Cardiac muscle cell (in vitro differentiated cells and primary cell): Measurements from ENCODE around the gene TM4SF20. TPM values are rescaled to one million over a fixed set of nuclear protein-coding genes. Genes with fewer than 3 reads are reported as not detected.
A peak's percentile ranks its signal among the peaks of the same experiment; 100 is the strongest.

ENCODE experiments used
- DNase-seq, 2 donors: peaks; one replicate each; pipeline versions ENCODE4 v3.0.0 to v3.0.0-alpha.2; 2010 to 2017; ENCODE audit warnings: low read depth in 1 of 2, low spot score in 1 of 2
- H3K27ac ChIP-seq: fragments of 200-600 bp; sonication (generic); 2 replicates; pipeline ENCODE4 v1.5.1; 2016
- H3K27me3 ChIP-seq: fragments of 200-600 bp; sonication (generic); 2 replicates; pipeline ENCODE4 v1.6.0; 2016; ENCODE audit warnings: control low read depth
- H3K36me3 ChIP-seq: fragments of 200-600 bp; sonication (generic); 2 replicates; pipeline ENCODE4 v1.5.1; 2016; ENCODE audit warnings: control low read depth
- H3K4me1 ChIP-seq: fragments of 200-600 bp; sonication (generic); 2 replicates; pipeline ENCODE4 v1.8.1; 2017; ENCODE audit warnings: low read depth, mild to moderate bottlenecking, mixed run types
- H3K4me3 ChIP-seq: fragments of 200-600 bp; sonication (generic); 2 replicates; pipeline ENCODE4 v1.5.1; 2016; ENCODE audit warnings: mild to moderate bottlenecking
- H3K9me3 ChIP-seq: fragments of 200-600 bp; sonication (generic); 2 replicates; pipeline ENCODE4 v1.5.1; 2017; ENCODE audit warnings: low read depth, mild to moderate bottlenecking, control low read depth
- polyA plus RNA-seq: library from polyadenylated mRNA; unstranded; fragments of >200 nt; fragmentation: Nextera tagmentation; extraction: Ambion mirVana; gene quantifications from 2 replicates; pipeline ENCODE4 v1.2.1, GENCODE V29; 2016
- total RNA-seq: library from RNA; depleted of rRNA; stranded (reverse); fragments of >200 nt; gene quantifications from 2 replicates; pipeline ENCODE4 v1.2.3, GENCODE V29; 2016
- TF ChIP-seq, protein P1 (sequence below): IDR thresholded peaks from 2 replicates; pipeline ENCODE4 v1.5.1; 2012; ENCODE audit warnings: low read depth, mild to moderate bottlenecking, low read length

TM4SF20 gene, protein sequence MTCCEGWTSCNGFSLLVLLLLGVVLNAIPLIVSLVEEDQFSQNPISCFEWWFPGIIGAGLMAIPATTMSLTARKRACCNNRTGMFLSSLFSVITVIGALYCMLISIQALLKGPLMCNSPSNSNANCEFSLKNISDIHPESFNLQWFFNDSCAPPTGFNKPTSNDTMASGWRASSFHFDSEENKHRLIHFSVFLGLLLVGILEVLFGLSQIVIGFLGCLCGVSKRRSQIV
- total RNA-seq (not detected in 2 replicates), polyA plus RNA-seq (0.19 TPM in 1 of 2 replicates, not detected in the other)

DNA sequence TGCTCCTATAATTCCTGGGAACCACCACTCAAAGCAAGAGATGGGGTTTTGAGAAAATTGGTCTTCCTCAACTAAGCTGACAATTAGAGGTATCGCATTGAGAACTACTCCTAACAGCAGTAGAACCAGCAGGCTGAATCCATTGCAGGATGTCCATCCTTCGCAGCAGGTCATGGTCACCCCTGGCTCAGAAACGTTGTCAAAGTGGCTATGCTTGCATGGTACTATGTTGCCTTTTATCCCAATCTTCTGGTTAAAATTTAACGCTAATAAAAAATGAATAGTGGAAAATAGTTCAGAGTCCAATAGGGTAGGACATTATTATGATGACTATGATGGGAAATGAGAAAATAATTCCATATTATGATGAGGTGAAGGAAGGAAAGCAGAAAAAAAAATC is at the start of gene TM4SF20:
TSS of gene TM4SF20 (minus strand) at position 212 of the 400 bp plus-strand sequence. CDS start at position 174, 38 bp downstream.
- H3K36me3 ChIP-seq = no peaks in the 10 kb centered on the region
- H3K27ac ChIP-seq = no peak within 1 kb of the TSS
- H3K4me1 ChIP-seq = no peaks in the 10 kb centered on the region
- no peaks in the 10 kb centered on the region for H3K9me3 ChIP-seq
- DNase-seq = no peak
- TF ChIP-seq, protein P1, sequence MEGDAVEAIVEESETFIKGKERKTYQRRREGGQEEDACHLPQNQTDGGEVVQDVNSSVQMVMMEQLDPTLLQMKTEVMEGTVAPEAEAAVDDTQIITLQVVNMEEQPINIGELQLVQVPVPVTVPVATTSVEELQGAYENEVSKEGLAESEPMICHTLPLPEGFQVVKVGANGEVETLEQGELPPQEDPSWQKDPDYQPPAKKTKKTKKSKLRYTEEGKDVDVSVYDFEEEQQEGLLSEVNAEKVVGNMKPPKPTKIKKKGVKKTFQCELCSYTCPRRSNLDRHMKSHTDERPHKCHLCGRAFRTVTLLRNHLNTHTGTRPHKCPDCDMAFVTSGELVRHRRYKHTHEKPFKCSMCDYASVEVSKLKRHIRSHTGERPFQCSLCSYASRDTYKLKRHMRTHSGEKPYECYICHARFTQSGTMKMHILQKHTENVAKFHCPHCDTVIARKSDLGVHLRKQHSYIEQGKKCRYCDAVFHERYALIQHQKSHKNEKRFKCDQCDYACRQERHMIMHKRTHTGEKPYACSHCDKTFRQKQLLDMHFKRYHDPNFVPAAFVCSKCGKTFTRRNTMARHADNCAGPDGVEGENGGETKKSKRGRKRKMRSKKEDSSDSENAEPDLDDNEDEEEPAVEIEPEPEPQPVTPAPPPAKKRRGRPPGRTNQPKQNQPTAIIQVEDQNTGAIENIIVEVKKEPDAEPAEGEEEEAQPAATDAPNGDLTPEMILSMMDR = no peak
- H3K4me3 ChIP-seq = no peak within 1 kb of the TSS
- H3K27me3 ChIP-seq = no peaks in the 10 kb centered on the region

DNA sequence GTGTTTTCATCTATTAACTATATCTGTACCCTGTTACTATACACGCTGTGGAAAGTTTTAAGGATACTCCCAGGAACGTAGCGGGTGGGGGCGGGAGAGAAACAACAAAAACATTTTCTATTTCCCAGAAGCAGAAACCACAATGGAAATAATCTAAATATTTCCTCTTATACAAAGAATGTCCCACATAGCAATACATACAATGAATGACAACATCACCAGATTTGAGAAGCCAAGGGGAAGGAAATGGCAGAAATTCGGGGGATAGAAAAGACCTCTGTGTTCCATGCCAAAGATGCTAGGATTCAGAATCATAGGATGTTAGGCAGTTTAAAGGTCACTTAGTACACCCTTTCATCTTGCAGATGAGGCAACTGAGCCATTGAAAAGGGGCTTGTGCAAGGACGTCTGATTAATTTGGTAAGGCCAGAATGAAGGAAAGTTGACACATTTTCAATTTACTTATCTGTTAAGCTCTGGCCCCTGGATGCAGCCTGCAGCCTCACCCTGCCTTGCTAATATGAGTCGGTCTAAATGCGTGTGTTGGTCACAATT is 49.7 kb upstream of the TM4SF20 start:
- TF ChIP-seq, protein P1 = no peak
- peak in 1 of 2 donors; percentile 85 for DNase-seq
- Histone ChIP-seq H3K9me3 (no peaks in the 10 kb centered on the region), H3K4me3 (no peak overlapping the region), H3K4me1 (no peaks in the 10 kb centered on the region), H3K27ac (no peak overlapping the region), H3K27me3 (no peaks in the 10 kb centered on the region), H3K36me3 (no peaks in the 10 kb centered on the region)

DNA sequence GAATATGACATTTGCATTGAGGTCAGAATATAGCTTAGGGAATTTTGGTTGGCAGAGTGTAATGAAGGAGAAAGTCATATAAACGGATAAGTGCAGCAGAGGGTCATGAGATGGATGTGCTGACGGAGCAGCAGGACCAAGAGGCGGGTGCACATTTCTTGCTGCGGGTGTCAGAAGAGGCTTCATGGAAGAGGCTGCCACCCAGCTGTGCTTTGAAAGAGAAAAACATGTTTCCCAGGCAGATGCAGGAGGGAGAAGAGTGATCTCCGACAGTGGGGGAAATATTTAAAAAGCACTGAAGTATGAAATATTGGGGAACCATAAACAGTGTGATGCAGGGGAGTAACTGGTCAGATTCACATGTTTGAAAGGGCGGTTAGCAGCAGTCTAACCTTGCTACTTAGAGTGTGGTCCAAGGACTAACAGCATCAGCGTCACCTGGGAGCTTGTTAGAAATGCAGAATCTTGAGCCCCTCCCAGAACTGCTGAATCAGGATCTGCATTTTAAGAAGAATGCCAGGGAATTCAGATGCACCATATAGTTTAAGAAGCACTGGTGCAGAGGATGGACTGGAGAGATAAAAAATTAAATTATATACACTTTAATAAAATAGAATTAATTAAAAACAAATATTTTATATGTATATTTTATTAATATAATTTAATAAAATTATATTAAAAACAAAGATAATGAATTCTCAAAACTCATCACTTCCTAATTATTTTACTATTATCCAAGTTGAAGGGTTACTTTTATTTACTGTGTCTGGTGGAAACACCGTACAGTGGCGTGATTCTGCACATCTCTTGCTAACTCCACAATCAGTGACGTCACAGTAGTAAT is 44.8 kb upstream of the TM4SF20 start:
- Histone ChIP-seq H3K9me3 (no peaks in the 10 kb centered on the region), H3K36me3 (no peaks in the 10 kb centered on the region), H3K4me3 (no peak overlapping the region), H3K27ac (no peak overlapping the region), H3K27me3 (no peaks in the 10 kb centered on the region), H3K4me1 (no peaks in the 10 kb centered on the region)
- no peak for DNase-seq
- TF ChIP-seq, protein P1 = no peak

DNA sequence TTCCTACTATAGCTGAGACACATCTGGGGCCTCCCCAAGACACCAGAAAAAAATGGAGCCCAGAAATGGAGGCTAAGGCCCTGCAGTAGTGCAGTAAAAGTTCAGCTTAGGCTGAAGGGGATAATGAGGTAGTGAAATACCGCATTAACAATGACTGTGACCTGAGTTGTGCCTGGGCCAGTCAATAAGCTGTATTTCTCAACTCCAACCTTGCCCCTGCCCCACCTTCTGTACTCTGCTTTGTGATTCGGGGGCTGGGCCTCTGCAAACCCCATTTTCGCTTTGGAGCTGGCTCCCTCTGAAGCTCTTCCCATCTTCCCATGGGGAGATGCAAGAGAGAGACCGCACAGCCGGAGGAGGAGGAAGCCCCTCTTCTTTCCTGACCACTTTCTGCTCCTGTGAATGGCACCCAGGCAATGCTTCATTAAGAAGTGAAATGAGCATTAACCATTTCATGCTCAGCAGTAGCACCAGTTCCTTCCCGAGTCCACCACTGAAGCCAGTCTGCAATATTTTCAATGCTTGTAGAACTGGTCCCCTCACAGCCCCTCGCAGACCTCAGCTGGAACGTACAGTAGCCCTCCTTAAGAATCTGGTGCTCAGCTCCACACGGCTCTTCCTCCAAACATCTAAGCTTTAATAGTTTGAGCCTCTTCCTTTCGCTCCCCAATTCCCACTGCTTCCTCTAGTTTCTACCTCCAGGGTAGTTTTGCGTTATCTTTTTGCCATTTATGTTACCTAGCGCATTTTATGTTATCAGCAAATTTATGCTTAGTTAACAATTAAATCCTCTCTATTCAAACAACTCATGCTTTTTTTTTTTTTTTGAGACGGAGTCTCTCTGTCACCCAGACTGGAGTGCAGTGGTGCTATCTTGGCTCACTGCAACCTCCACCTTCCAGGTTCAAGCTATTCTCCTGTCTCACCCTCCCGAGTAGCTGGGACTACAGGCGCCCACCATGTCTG is 41.3 kb upstream of the TM4SF20 start:
- no peaks in the 10 kb centered on the region for H3K36me3 ChIP-seq
- H3K27me3 ChIP-seq = no peaks in the 10 kb centered on the region
- no peak overlapping the region for H3K4me3 ChIP-seq

More for the DNA sequence above, 41.3 kb upstream of the TM4SF20 start:
- H3K27ac ChIP-seq = no peak overlapping the region
- H3K9me3 ChIP-seq = no peaks in the 10 kb centered on the region
- DNase-seq = no peak
- TF ChIP-seq, protein P1 = no peak
- H3K4me1 ChIP-seq = no peaks in the 10 kb centered on the region
